Stimulated activated memory B cell treated with anti-CD40 and anti-IgM and Interleukin-4, amounts not matched to agents 10 μg/mL and 1 μg/mL and 100 μg/mL, for 72 hours (primary cell): ENCODE data around the gene FDX1.

Experiments used
- ATAC-seq: fragments of 150-1000 bp; cut with Tn5 transposase; 2 replicates; pipeline ENCODE4 v1.10.0; 2021
- H3K27ac Mint-ChIP-seq: one replicate; pipeline ENCODE4 v1.8.0; 2022; ENCODE audit warnings: mild to moderate bottlenecking, mixed read lengths
- H3K27me3 Mint-ChIP-seq: one replicate; pipeline ENCODE4 v1.8.0; 2022; ENCODE audit warnings: mixed read lengths
- H3K36me3 Mint-ChIP-seq: one replicate; pipeline ENCODE4 v1.8.0; 2022; ENCODE audit warnings: mixed read lengths
- H3K4me1 Mint-ChIP-seq: one replicate; pipeline ENCODE4 v1.8.0; 2022; ENCODE audit warnings: mixed read lengths
- H3K4me3 Mint-ChIP-seq: one replicate; pipeline ENCODE4 v1.8.0; 2022; ENCODE audit warnings: mild to moderate bottlenecking, moderate library complexity, mixed read lengths
- H3K9me3 Mint-ChIP-seq: one replicate; pipeline ENCODE4 v1.8.0; 2022; ENCODE audit warnings: mixed read lengths

The FDX1 gene

GRCh38 chr11:110505528-110506284 is 76.0 kb downstream of the FDX1 start:
- Mint-ChIP-seq H3K27ac (no peak overlapping the region), H3K9me3 (no peaks in the 10 kb centered on the region), H3K36me3 (no peaks in the 10 kb centered on the region), H3K27me3 (peaks cover 19% of the 10 kb centered on the region), H3K4me1 (no peaks in the 10 kb centered on the region), H3K4me3 (no peak overlapping the region)
- no peak for ATAC-seq

DNA sequence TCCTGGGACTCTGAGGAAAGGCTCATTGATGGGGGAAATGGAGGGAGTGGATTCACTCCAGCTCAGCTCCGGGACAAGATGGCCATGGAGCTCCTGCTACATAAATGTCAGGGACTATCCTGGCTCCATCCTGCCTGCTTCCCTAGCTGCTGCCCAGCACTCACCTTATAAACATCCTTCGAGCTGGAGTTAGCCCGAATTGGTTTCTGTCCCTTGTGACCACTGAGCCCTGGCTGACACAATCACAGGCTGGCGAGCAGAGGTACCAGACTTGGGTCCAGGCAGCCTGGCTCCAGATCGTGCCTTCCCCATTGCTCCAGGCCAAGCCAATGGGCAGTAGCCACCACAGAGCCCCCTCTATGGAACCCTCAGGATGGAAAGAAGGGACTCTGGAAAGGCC is 77.6 kb downstream of the FDX1 start:
- H3K27ac Mint-ChIP-seq, result no peak overlapping the region
- H3K9me3 Mint-ChIP-seq, result no peaks in the 10 kb centered on the region
- H3K27me3 Mint-ChIP-seq, result peaks cover 30% of the 10 kb centered on the region
- H3K36me3 Mint-ChIP-seq, result no peaks in the 10 kb centered on the region
- no peak for ATAC-seq
- H3K4me1 Mint-ChIP-seq, result no peaks in the 10 kb centered on the region
- no peak overlapping the region for H3K4me3 Mint-ChIP-seq

DNA sequence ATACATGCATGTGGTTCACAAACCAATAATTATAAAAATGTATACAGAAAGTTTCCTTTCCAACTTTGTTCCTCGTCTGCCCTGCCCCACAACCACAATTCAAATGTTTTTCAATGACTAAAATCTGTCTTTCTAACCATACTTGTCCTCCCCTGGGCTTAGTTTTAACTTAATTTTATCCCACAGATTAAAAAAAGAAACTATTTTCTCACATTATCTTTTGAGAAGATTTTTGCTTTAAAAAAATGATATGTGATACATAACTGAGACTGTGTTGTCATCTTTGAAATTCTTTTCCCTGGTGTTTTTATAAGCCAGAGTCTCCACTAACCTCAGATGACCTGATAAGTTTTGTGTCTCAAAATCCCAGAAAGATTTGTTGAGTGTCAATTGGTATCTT is 79.0 kb downstream of the FDX1 start:
- no peak overlapping the region for H3K4me3 Mint-ChIP-seq
- H3K27me3 Mint-ChIP-seq, result peaks cover 44% of the 10 kb centered on the region
- H3K36me3 Mint-ChIP-seq, result no peaks in the 10 kb centered on the region
- no peaks in the 10 kb centered on the region for H3K4me1 Mint-ChIP-seq
- no peak overlapping the region for H3K27ac Mint-ChIP-seq
- H3K9me3 Mint-ChIP-seq, result no peaks in the 10 kb centered on the region
- ATAC-seq, result no peak

GRCh38 chr11:110509472-110509871 is 79.7 kb downstream of the FDX1 start:
- H3K4me1 Mint-ChIP-seq, result no peaks in the 10 kb centered on the region
- H3K4me3 Mint-ChIP-seq, result no peak overlapping the region
- no peaks in the 10 kb centered on the region for H3K9me3 Mint-ChIP-seq
- no peak for ATAC-seq
- no peak overlapping the region for H3K27ac Mint-ChIP-seq
- H3K36me3 Mint-ChIP-seq, result no peaks in the 10 kb centered on the region
- peaks cover 51% of the 10 kb centered on the region for H3K27me3 Mint-ChIP-seq

- Mint-ChIP-seq H3K9me3 (no peaks in the 10 kb centered on the region), H3K4me3 (no peak overlapping the region), H3K27ac (no peak overlapping the region), H3K27me3 (peaks cover 51% of the 10 kb centered on the region), H3K36me3 (no peaks in the 10 kb centered on the region), H3K4me1 (no peaks in the 10 kb centered on the region)
- ATAC-seq, result no peak
These were observed 82.3 kb downstream of the FDX1 start for GRCh38 chr11:110512026-110512425.

- Mint-ChIP-seq H3K36me3 (no peaks in the 10 kb centered on the region), H3K9me3 (peaks cover 4% of the 10 kb centered on the region), H3K4me1 (no peaks in the 10 kb centered on the region), H3K27me3 (peaks cover 38% of the 10 kb centered on the region), H3K27ac (no peak overlapping the region), H3K4me3 (no peak overlapping the region)
- no peak for ATAC-seq
These were observed 83.6 kb downstream of the FDX1 start for GRCh38 chr11:110513259-110513801.

DNA sequence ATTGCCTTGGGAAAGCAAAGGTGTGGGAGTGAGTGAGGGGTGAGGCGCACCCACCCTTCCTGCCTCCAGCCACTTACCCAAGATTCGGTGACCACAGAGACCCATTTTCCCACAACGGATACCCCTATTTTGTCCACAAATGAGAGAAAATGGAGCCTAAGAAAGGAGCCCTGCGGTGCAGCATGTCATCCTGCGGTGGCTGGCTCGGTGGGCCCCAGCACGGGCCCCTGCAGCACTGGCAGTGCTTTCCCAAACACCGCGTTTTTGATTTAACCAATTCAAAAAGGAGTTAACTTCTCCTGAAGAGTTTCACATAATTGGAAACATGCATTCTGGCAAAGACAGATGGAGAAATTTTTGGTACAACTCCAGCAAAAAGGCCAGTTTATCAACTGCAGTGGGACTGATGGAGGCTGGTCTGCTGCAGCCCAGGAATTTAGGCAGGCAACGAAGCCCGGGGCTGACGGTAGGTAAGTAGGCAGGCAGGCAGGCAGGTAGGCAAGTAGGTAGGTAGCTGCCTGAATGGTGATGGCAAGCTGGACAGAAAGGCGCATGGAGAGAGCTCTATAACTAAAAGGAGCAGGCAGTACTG is 84.2 kb downstream of the FDX1 start:
- Mint-ChIP-seq H3K9me3 (peaks cover 5% of the 10 kb centered on the region), H3K4me1 (no peaks in the 10 kb centered on the region), H3K36me3 (no peaks in the 10 kb centered on the region)

More for the DNA sequence above, 84.2 kb downstream of the FDX1 start:
- no peak for ATAC-seq
- Mint-ChIP-seq H3K27me3 (peaks cover 37% of the 10 kb centered on the region), H3K4me3 (no peak overlapping the region), H3K27ac (no peak overlapping the region)
